Activated CD8-positive, alpha-beta T cell treated with anti-CD3 and anti-CD28 coated beads for 36 hours (primary cell): ENCODE data around the gene HPCAL1. TPM values are rescaled to one million over a fixed set of nuclear protein-coding genes. Genes with fewer than 3 reads are reported as not detected.

ENCODE experiments used
- ATAC-seq: fragments of 200-7000 bp; cut with Tn5 transposase; one replicate; pipeline ENCODE4 v1.10.0; 2021; ENCODE audit warnings: mild to moderate bottlenecking, moderate library complexity
- CTCF ChIA-PET: fragments of 350-600 bp; sonication (Branson Sonifier 250); formaldehyde crosslinking; loops from one replicate; lab custom pipeline; 2021; ENCODE audit warnings: antibody characterized with exemption; lab: Charles Lee
- POLR2A ChIA-PET: fragments of 350-600 bp; sonication (Branson Sonifier 250); formaldehyde crosslinking; loops from one replicate; lab custom pipeline; 2021; ENCODE audit warnings: antibody characterized with exemption; lab: Charles Lee
- DNase-seq: peaks from one replicate; pipeline ENCODE4 v3.0.0-alpha.2; 2020
- H3K27ac Mint-ChIP-seq: one replicate; pipeline ENCODE4 v1.8.0; 2021; ENCODE audit warnings: mild to moderate bottlenecking, mixed read lengths
- H3K27me3 Mint-ChIP-seq: one replicate; pipeline ENCODE4 v1.8.0; 2021; ENCODE audit warnings: mixed read lengths
- H3K36me3 Mint-ChIP-seq: one replicate; pipeline ENCODE4 v1.8.0; 2021; ENCODE audit warnings: low read depth, mixed read lengths
- H3K4me1 Mint-ChIP-seq: one replicate; pipeline ENCODE4 v1.8.0; 2021; ENCODE audit warnings: low read depth, mixed read lengths
- H3K4me3 Mint-ChIP-seq: one replicate; pipeline ENCODE4 v1.8.0; 2021; ENCODE audit warnings: mild to moderate bottlenecking, moderate library complexity, mixed read lengths
- H3K9me3 Mint-ChIP-seq: one replicate; pipeline ENCODE4 v1.8.0; 2021; ENCODE audit warnings: mixed read lengths
- intact Hi-C: fragments of 100-400 bp; cut with micrococcal nuclease; formaldehyde crosslinking; loops from one replicate; pipeline ENCODE4 v1.10.0; 2022
- total RNA-seq, 2 experiments: library from RNA; stranded (reverse); gene quantifications; one replicate each; pipeline ENCODE4 v1.2.3, GENCODE V29; 2021
- TF ChIP-seq, protein P1 (sequence below): fragments of 200-600 bp; IDR thresholded peaks from one replicate; pipeline ENCODE4 v1.8.0; 2022; ENCODE audit warnings: antibody characterized with exemption, mild to moderate bottlenecking

Gene HPCAL1
- total RNA-seq, 2 experiments from 2014 or later, result 166 to 170 TPM

- intact Hi-C loops, result loop anchor here (5.0 kb wide), 1 partner anchor 289 kb away; no protein-coding TSS in a partner anchor
- POLR2A ChIA-PET, result interaction anchor here (0.6 to 2.0 kb wide), 3 partner anchors 13 to 288 kb away, joined by 3 to 7 read pairs (median 4); partner anchors contain the start of gene ODC1
- CTCF ChIA-PET, result interaction anchor here (1.5 to 2.1 kb wide), 2 partner anchors 22 to 359 kb away, joined by 6 to 9 read pairs; no protein-coding TSS in a partner anchor
- ATAC-seq, result no peak
- H3K27ac Mint-ChIP-seq, result no peak overlapping the region
- peaks cover 9% of the 10 kb centered on the region for H3K27me3 Mint-ChIP-seq
- peaks cover 6% of the 10 kb centered on the region for H3K36me3 Mint-ChIP-seq
- H3K4me3 Mint-ChIP-seq, result no peak overlapping the region
- DNase-seq, result no peak
- TF ChIP-seq, protein P1, sequence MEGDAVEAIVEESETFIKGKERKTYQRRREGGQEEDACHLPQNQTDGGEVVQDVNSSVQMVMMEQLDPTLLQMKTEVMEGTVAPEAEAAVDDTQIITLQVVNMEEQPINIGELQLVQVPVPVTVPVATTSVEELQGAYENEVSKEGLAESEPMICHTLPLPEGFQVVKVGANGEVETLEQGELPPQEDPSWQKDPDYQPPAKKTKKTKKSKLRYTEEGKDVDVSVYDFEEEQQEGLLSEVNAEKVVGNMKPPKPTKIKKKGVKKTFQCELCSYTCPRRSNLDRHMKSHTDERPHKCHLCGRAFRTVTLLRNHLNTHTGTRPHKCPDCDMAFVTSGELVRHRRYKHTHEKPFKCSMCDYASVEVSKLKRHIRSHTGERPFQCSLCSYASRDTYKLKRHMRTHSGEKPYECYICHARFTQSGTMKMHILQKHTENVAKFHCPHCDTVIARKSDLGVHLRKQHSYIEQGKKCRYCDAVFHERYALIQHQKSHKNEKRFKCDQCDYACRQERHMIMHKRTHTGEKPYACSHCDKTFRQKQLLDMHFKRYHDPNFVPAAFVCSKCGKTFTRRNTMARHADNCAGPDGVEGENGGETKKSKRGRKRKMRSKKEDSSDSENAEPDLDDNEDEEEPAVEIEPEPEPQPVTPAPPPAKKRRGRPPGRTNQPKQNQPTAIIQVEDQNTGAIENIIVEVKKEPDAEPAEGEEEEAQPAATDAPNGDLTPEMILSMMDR, result no peak
- peaks cover 11% of the 10 kb centered on the region for H3K4me1 Mint-ChIP-seq
- H3K9me3 Mint-ChIP-seq, result no peaks in the 10 kb centered on the region
Measured at GRCh38 chr2:10430886-10431622, 128.3 kb downstream of the HPCAL1 start.

DNA sequence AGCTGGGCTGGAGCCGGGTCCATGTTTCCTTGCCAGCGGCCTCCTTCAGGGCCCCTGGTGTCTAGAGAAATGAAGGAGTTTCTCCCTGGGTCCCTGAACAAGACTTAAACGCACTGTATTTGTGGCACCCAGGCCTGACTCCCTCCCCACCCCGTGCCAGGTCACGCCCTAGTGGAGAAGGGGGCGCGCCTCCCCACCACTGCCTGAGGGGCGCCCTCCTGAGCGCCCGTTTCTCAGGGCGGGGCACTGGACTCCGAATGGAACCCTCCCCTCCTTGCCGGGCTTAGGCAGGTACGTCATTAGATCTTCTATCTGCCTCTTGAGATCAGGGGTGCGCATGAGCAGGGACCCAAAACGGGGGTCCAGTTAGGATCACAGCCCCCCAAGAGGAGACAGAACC is 129.1 kb downstream of the HPCAL1 start:
- ATAC-seq (peak; percentile 22), DNase-seq (peak; percentile 20)
- Mint-ChIP-seq H3K4me1 (peaks cover 11% of the 10 kb centered on the region), H3K4me3 (peak overlapping the region; percentile 33), H3K27me3 (peaks cover 9% of the 10 kb centered on the region), H3K27ac (no peak overlapping the region), H3K9me3 (no peaks in the 10 kb centered on the region), H3K36me3 (peaks cover 2% of the 10 kb centered on the region)
- intact Hi-C loops, result loop anchor here (5.0 kb wide), 1 partner anchor 289 kb away; no protein-coding TSS in a partner anchor
- TF ChIP-seq, protein P1, result no peak
- CTCF ChIA-PET, result interaction anchor here (0.8 to 4.0 kb wide), 4 partner anchors 23 to 360 kb away, joined by 4 to 42 read pairs (median 8); no protein-coding TSS in a partner anchor
- POLR2A ChIA-PET, result interaction anchor here (0.6 to 2.0 kb wide), 3 partner anchors 12 to 307 kb away, joined by 3 to 7 read pairs (median 3); no protein-coding TSS in a partner anchor

- TF ChIP-seq, protein P1, result no peak
- DNase-seq (peak; percentile 42), ATAC-seq (peak; percentile 29)
- Mint-ChIP-seq H3K4me1 (peaks cover 11% of the 10 kb centered on the region), H3K27ac (no peak overlapping the region), H3K9me3 (no peaks in the 10 kb centered on the region), H3K27me3 (peaks cover 9% of the 10 kb centered on the region), H3K36me3 (no peaks in the 10 kb centered on the region), H3K4me3 (peak overlapping the region; percentile 33)
- intact Hi-C loops, result loop anchor here (5.0 kb wide), 1 partner anchor 290 kb away; no protein-coding TSS in a partner anchor
- CTCF ChIA-PET, result interaction anchor here (0.8 to 4.6 kb wide), 8 partner anchors 10 to 361 kb away, joined by 3 to 131 read pairs (median 26); no protein-coding TSS in a partner anchor
- POLR2A ChIA-PET, result interaction anchor here (0.8 to 2.0 kb wide), 3 partner anchors 12 to 307 kb away, joined by 3 to 7 read pairs (median 4); no protein-coding TSS in a partner anchor
Measured at GRCh38 chr2:10432311-10433181, 129.8 kb downstream of the HPCAL1 start.

GRCh38 chr2:10433264-10433946 is 130.7 kb downstream of the HPCAL1 start:
- H3K36me3 Mint-ChIP-seq, result no peaks in the 10 kb centered on the region
- H3K4me1 Mint-ChIP-seq, result peaks cover 11% of the 10 kb centered on the region
- ChIA-PET POLR2A (interaction anchor here (0.9 to 2.5 kb wide), 3 partner anchors 11 to 14 kb away, joined by 4 to 16 read pairs (median 7); partner anchors contain the start of gene ODC1), CTCF (interaction anchor here (1.0 to 4.6 kb wide), 10 partner anchors 9 to 362 kb away, joined by 4 to 131 read pairs (median 28); no protein-coding TSS in a partner anchor)
- H3K4me3 Mint-ChIP-seq, result no peak overlapping the region
- H3K27me3 Mint-ChIP-seq, result peaks cover 9% of the 10 kb centered on the region
- ATAC-seq (no peak), DNase-seq (no peak)
- no peak overlapping the region for H3K27ac Mint-ChIP-seq
- no peaks in the 10 kb centered on the region for H3K9me3 Mint-ChIP-seq
- intact Hi-C loops, result loop anchor here (5.0 kb wide), 1 partner anchor 291 kb away; no protein-coding TSS in a partner anchor
- TF ChIP-seq, protein P1, result no peak
